GM18858 (cell line): ENCODE results near the gene HMG20A.

Experiments used
- ATAC-seq: cut with Tn5 transposase; IDR thresholded peaks from one replicate; pipeline ENCODE4 v1.9.1; 2021; ENCODE audit not compliant: unreplicated experiment

Gene HMG20A

DNA sequence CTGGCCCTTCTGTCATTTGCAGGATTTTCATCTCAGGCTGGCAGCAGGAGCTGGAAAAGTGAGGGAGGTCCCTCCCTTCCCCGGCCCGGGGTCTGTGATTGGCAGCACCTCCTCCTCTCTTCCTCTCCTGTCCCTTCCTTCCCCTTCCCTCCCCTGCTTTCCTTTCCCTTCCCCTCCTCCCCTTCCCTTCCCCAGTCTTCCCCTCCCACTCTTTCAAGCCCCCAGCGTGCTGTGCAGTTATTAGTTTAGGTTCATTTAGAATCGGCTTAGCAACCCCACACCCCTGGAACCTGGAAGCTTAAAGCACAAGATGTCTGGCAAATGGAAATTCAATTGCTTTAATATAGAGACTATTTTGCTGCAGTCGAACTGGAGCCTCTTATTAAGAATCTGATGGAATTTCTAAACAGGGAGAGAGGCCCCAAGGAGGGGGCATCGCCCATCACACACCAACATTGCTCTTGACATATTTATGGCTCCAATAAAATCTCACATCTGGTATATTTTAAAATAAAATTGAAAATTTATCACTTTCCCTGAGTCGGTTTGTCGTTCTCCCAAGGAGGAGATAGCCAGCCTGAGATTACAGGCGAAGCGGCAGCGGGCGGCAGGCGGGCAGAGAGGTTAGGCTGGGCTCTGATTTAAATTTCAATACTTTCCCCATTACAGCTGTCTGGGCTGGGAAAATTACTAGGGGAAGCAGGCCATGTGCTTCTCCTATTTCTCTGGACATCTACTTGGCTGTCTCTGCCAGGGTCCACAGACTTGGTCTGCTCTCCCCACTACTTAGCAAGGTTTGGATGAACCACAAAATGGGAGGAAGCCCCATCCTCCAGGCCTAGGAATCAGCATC is 113.1 kb downstream of the HMG20A start:
- no peak for ATAC-seq
